PC-9 (cell line): ENCODE measurements around the gene P2RX7. TPM values are rescaled to one million over a fixed set of nuclear protein-coding genes. Genes with fewer than 3 reads are reported as not detected.

Experiments used
- BruUV-seq: library from RNA; stranded (reverse); fragments of 400-500 nt; replicated peaks from 2 replicates; lab custom pipeline; 2021; lab: Mats Ljungman, UMichigan
- CTCF ChIA-PET: fragments of 300-600 bp; sonication (Branson Sonifier 250); formaldehyde crosslinking; loops from one replicate; lab custom pipeline; 2022; ENCODE audit warnings: antibody characterized with exemption; lab: Charles Lee
- POLR2A ChIA-PET: fragments of 300-600 bp; sonication (Branson Sonifier 250); formaldehyde crosslinking; loops from one replicate; lab custom pipeline; 2022; ENCODE audit warnings: antibody characterized with exemption; ENCODE audit not compliant: unreplicated experiment; lab: Charles Lee
- DNase-seq, 2 experiments: peaks; one replicate each; pipeline versions ENCODE4 v3.0.0 to v3.0.0-alpha.2; 2015 to 2022; ENCODE audit warnings: mixed read lengths in 1 of 2
- H2AFZ ChIP-seq: fragments of 200-600 bp; sonication (generic); 2 replicates; pipeline ENCODE4 v1.8.1; 2017; ENCODE audit warnings: antibody characterized with exemption
- H3F3A ChIP-seq: fragments of 200-600 bp; sonication (generic); 2 replicates; pipeline ENCODE4 v1.8.1; 2017; ENCODE audit warnings: antibody characterized with exemption, mild to moderate bottlenecking, low read depth; ENCODE audit not compliant: insufficient read depth
- H3K27ac ChIP-seq: fragments of 200-600 bp; sonication (generic); 2 replicates; pipeline ENCODE4 v1.6.1; 2016; ENCODE audit warnings: mixed run types
- H3K27me3 ChIP-seq: fragments of 200-600 bp; sonication (generic); 2 replicates; pipeline ENCODE4 v1.6.1; 2016; ENCODE audit warnings: low read depth, mixed run types; ENCODE audit not compliant: insufficient read depth
- H3K36me3 ChIP-seq: fragments of 200-600 bp; sonication (generic); 2 replicates; pipeline ENCODE4 v1.6.1; 2016; ENCODE audit warnings: low read depth, mixed run types
- H3K4me1 ChIP-seq: fragments of 200-600 bp; sonication (generic); replicated peaks from 2 replicates; pipeline ENCODE4 v1.6.1; 2016; ENCODE audit warnings: mixed run types; ENCODE audit not compliant: insufficient read depth
- H3K4me2 ChIP-seq: fragments of 200-600 bp; sonication (generic); 2 replicates; pipeline ENCODE4 v1.6.1; 2017; ENCODE audit warnings: mixed run types
- H3K4me3 ChIP-seq: fragments of 200-600 bp; sonication (generic); 2 replicates; pipeline ENCODE4 v1.6.1; 2016; ENCODE audit warnings: mixed run types
- H3K79me2 ChIP-seq: fragments of 200-600 bp; sonication (generic); 2 replicates; pipeline ENCODE4 v1.6.1; 2017; ENCODE audit warnings: low read depth, mixed run types
- H3K9me2 ChIP-seq: fragments of 200-600 bp; sonication (generic); 2 replicates; pipeline ENCODE4 v1.8.1; 2017; ENCODE audit warnings: mild to moderate bottlenecking; ENCODE audit not compliant: insufficient read depth
- H3K9me3 ChIP-seq: fragments of 200-600 bp; sonication (generic); 2 replicates; pipeline ENCODE4 v1.8.1; 2016; ENCODE audit warnings: low read depth; ENCODE audit not compliant: insufficient read depth
- H4K20me1 ChIP-seq: fragments of 200-600 bp; sonication (generic); 2 replicates; pipeline ENCODE4 v1.8.1; 2017; ENCODE audit not compliant: insufficient read depth
- EZH2 ChIP-seq: fragments of 200-600 bp; sonication (generic); IDR thresholded peaks from 2 replicates; pipeline ENCODE4 v1.8.0; 2017; ENCODE audit warnings: antibody characterized with exemption, low read depth
- intact Hi-C: fragments of 100-400 bp; cut with micrococcal nuclease; formaldehyde crosslinking; loops from one replicate; pipeline ENCODE4 v1.10.0; 2022; ENCODE audit not compliant: unreplicated experiment
- total RNA-seq: library from RNA; stranded (reverse); gene quantifications from 2 replicates; pipeline ENCODE4 v1.2.3, GENCODE V29; 2021
- TF ChIP-seq, protein P1 (sequence below): fragments of 200-600 bp; sonication (generic); conservative IDR thresholded peaks from 2 replicates; pipeline ENCODE4 v1.6.1; 2017; ENCODE audit warnings: mixed run types, antibody characterized with exemption, mild to moderate bottlenecking, moderate library complexity

Gene P2RX7
- total RNA-seq, 1 experiment from 2014 or later, result 3.2 TPM

DNA sequence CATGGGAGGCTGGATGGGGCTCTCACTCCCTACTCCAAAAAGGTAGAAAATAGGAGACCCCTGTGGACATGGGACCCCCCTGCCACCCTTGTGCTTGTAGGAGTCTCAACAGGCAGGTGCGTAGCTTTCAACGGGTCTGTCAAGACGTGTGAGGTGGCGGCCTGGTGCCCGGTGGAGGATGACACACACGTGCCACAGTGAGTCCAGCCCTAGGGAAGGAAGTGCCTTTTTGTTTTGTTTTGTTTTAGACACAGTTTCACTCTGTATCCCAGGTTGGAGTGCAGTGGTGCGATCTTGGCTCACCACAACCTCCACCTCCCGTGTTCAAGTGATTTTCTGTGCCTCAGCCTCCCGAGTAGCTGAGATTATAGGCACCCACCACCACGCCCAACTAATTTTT, 90.2 kb downstream of the P2RX7 start:
- Histone ChIP-seq H3K9me3 (no peaks in the 10 kb centered on the region), H2AFZ (no peak overlapping the region), H3K36me3 (no peaks in the 10 kb centered on the region), H3K4me1 (peaks cover 19% of the 10 kb centered on the region), H3K27ac (no peak overlapping the region), H3K4me2 (no peak overlapping the region), H3K4me3 (no peak overlapping the region), H4K20me1 (no peaks in the 10 kb centered on the region), H3K27me3 (no peaks in the 10 kb centered on the region), H3K79me2 (no peaks in the 10 kb centered on the region), H3F3A (peaks cover 15% of the 10 kb centered on the region), H3K9me2 (no peaks in the 10 kb centered on the region)
- no peak for TF ChIP-seq EZH2
- TF ChIP-seq, protein P1, sequence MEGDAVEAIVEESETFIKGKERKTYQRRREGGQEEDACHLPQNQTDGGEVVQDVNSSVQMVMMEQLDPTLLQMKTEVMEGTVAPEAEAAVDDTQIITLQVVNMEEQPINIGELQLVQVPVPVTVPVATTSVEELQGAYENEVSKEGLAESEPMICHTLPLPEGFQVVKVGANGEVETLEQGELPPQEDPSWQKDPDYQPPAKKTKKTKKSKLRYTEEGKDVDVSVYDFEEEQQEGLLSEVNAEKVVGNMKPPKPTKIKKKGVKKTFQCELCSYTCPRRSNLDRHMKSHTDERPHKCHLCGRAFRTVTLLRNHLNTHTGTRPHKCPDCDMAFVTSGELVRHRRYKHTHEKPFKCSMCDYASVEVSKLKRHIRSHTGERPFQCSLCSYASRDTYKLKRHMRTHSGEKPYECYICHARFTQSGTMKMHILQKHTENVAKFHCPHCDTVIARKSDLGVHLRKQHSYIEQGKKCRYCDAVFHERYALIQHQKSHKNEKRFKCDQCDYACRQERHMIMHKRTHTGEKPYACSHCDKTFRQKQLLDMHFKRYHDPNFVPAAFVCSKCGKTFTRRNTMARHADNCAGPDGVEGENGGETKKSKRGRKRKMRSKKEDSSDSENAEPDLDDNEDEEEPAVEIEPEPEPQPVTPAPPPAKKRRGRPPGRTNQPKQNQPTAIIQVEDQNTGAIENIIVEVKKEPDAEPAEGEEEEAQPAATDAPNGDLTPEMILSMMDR, result no peak
- intact Hi-C loops, result loop anchor here (10.0 kb wide), 1 partner anchor 572 kb away; the partner anchor contains the start of gene RHOF
- DNase-seq, result no peak
- no TSS peak for BruUV-seq
- ChIA-PET CTCF (interaction anchor here (0.7 kb wide), 1 partner anchor 35 kb away, joined by 7 read pairs; no protein-coding TSS in a partner anchor), POLR2A (no interaction called here)

DNA sequence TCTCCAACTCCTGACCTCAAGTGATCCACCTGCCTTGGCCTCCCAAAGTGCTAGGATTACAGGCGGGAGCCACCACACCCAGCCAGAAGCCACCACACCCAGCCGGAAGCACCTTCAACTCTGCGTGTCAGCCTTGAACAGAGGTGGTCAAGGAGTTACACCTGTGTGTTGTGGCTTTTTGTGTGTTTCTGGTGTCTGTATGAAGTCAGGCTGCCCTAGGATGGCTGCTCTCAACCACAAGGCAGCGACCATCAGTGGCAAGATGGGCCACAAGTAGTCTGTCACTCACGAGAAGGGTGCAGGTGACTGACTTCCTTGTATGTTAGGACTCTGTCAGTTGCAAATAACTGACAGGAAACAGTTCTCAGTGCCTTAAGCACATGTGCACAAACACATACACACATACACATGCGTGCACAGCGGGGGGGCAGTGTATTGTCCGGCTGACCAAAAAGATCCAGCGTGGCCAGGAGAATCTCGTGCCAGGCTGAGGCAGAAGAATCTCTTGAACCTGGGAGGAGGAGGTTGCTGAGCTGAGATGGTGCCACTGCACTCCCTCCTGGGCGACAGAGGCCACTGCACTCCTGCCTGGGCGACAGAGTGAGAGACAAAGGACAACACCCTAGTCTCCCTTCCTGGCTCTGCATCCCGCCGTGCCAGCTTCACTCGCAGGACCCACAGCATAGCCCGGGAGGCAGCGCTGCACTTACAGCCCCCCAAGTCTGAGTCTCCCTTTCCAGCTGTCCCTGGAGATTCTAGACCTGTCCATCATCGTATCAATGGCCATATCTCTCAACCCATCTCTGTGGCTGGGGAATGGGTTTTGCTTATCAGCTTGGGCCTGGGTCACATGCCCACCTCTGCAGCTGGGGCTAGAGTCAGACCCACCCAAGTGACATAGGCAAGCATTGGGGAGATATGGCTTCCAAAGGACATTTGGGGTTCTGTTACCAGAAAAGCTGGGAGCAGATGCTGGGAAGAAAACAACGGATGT, 90.9 kb downstream of the P2RX7 start:
- H3K9me2 ChIP-seq, result no peaks in the 10 kb centered on the region
- H3F3A ChIP-seq, result peaks cover 19% of the 10 kb centered on the region
- H3K36me3 ChIP-seq, result peaks cover 2% of the 10 kb centered on the region; the same call in 1 of the 2 replicates
- peaks cover 27% of the 10 kb centered on the region for H3K4me1 ChIP-seq
- no peak overlapping the region for H3K4me2 ChIP-seq
- POLR2A ChIA-PET, result no interaction called here
- H3K4me3 ChIP-seq, result no peak overlapping the region
- H3K27ac ChIP-seq, result no peak overlapping the region
- H4K20me1 ChIP-seq, result no peaks in the 10 kb centered on the region
- BruUV-seq, result no TSS peak
- CTCF ChIA-PET, result no interaction called here
- intact Hi-C loops, result loop anchor here (10.0 kb wide), 1 partner anchor 571 kb away; the partner anchor contains the start of gene RHOF
- no peak for DNase-seq
- no peaks in the 10 kb centered on the region for H3K27me3 ChIP-seq
- no peaks in the 10 kb centered on the region for H3K9me3 ChIP-seq
- TF ChIP-seq, protein P1, result peak; percentile 47
- TF ChIP-seq EZH2, result no peak
- H3K79me2 ChIP-seq, result peaks cover 2% of the 10 kb centered on the region; the same call in 1 of the 2 replicates
- no peak overlapping the region for H2AFZ ChIP-seq

DNA sequence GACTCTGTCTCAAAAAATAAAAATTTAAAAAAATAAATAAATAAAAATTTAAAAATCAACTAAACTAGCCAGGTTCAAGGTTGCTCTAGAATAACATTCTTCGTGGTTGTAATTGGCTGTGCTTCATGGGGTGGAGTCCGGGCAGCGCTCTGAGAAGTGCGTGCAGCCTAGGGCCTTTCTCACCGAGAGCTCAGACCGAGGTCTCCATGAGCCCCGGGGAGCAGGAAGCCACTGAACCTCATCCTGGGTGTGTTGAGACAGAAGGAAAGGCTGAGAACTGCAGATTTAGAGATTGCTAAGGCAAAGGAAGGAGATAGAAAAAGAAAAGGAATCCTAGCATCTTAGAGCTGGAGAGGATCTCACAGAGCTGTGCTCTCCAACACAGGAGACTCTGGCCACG, 91.9 kb downstream of the P2RX7 start:
- no peak overlapping the region for H3K4me3 ChIP-seq
- no TSS peak for BruUV-seq
- CTCF ChIA-PET, result interaction anchor here (0.6 kb wide), 1 partner anchor 350 kb away, joined by 4 read pairs; no protein-coding TSS in a partner anchor

More for the DNA sequence above, 91.9 kb downstream of the P2RX7 start:
- H3K27ac ChIP-seq, result no peak overlapping the region
- peaks cover 5% of the 10 kb centered on the region; the same call in 1 of the 2 replicates for H3K79me2 ChIP-seq
- H3K4me1 ChIP-seq, result peaks cover 37% of the 10 kb centered on the region
- H3K4me2 ChIP-seq, result no peak overlapping the region
- TF ChIP-seq, protein P1, result no peak
- TF ChIP-seq EZH2, result no peak
- POLR2A ChIA-PET, result no interaction called here
- H3K27me3 ChIP-seq, result no peaks in the 10 kb centered on the region
- intact Hi-C loops, result loop anchor here (10.0 kb wide), 1 partner anchor 570 kb away; the partner anchor contains the start of gene RHOF
- peaks cover 7% of the 10 kb centered on the region; the same call in 1 of the 2 replicates for H3K36me3 ChIP-seq
- H2AFZ ChIP-seq, result no peak overlapping the region
- DNase-seq, result no peak
- no peaks in the 10 kb centered on the region for H4K20me1 ChIP-seq
- H3F3A ChIP-seq, result peaks cover 29% of the 10 kb centered on the region
- no peaks in the 10 kb centered on the region for H3K9me2 ChIP-seq
- no peaks in the 10 kb centered on the region for H3K9me3 ChIP-seq
